ENCODE data around the gene UBAC1. TPM values are rescaled to one million over a fixed set of nuclear protein-coding genes. Genes with fewer than 3 reads are reported as not detected.

Gene UBAC1
- polyA plus RNA-seq, 1 of the 3 experiments (the other 2 are of a cell fraction) = 67.7 TPM

DNA sequence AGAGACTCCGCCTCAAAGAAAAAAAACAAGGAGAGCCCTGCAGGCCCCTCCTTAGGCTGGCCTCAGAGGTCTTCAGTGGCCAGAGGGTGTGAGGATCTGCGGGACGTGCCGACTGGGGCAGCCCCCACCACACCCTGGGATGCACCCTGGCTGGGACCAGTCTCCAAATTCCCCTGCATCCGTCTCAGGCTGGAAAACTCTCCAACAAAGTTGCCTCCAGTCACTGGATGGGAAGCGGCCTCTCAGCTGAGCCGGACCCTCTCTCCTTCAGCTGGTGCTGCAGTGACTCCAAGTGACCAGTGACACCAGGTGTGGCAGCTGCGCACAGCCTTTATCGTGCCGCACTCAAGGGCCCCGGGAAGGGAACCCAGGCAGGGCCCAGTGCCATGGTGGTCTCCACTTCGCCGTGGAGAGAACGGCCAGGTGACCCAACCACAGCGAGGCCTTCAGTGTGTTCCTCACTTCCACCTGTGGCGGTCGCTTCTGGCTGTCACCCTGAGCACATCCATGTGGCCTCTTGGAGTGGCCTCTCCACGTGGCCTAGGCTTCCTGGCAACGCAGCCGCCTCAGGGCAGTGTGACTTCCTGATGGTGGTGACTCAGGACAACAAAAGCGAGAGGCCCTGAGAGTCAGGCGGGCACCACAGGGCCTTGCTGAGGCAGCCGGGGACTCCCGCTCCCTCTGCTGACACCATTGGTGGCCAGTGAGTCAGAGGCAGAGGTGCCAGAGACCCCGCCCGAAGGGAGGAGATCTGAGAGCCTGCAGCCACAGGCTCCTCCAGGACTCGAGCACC is 34.6 kb downstream of the UBAC1 start:
- Histone ChIP-seq H3K27ac (ENCODE audit: low read depth in 2 of 2, low read length in 1 of 2) (no peak overlapping the region), H3K9ac (no peak overlapping the region), H3K4me3 (ENCODE audit: low read depth in 2 of 2, low read length in 1 of 2) (no peak overlapping the region), H4K20me1 (ENCODE audit: insufficient read depth) (no peaks in the 10 kb centered on the region), H3K9me3 (no peaks in the 10 kb centered on the region), H3K4me2 (no peak overlapping the region), H3K36me3 (replicated peaks in 1 of 2; ENCODE audit: control insufficient read depth in 1 of 2, insufficient read depth in 2 of 2, low read length in 1 of 2) (peaks cover 0 to 10% of the 10 kb centered on the region in 2 experiments), H2AFZ (ENCODE audit: low read depth) (no peak overlapping the region), H3K9me2 (no peaks in the 10 kb centered on the region), H3K27me3 (ENCODE audit: insufficient read depth) (no peaks in the 10 kb centered on the region), H3K4me1 (ENCODE audit: control insufficient read depth in 1 of 2, insufficient read depth in 2 of 2, low read depth in 1 of 2, low read length in 1 of 2) (no peaks in the 10 kb centered on the region), H3F3A (replicated peaks; ENCODE audit: insufficient read depth) (no peaks in the 10 kb centered on the region), H3K79me2 (ENCODE audit: insufficient read depth) (no peaks in the 10 kb centered on the region)
- no peak for DNase-seq
- 57% methylated on average over 4 of the region's 27 CpGs for WGBS (ENCODE audit: low lambda C conversion rate)
- ChIA-PET POLR2A (no interaction called here), CTCF (no interaction called here)
- no peak for TF ChIP-seq YY1 (IDR thresholded peaks at IDR 0.05; ENCODE audit: low read depth)

DNA sequence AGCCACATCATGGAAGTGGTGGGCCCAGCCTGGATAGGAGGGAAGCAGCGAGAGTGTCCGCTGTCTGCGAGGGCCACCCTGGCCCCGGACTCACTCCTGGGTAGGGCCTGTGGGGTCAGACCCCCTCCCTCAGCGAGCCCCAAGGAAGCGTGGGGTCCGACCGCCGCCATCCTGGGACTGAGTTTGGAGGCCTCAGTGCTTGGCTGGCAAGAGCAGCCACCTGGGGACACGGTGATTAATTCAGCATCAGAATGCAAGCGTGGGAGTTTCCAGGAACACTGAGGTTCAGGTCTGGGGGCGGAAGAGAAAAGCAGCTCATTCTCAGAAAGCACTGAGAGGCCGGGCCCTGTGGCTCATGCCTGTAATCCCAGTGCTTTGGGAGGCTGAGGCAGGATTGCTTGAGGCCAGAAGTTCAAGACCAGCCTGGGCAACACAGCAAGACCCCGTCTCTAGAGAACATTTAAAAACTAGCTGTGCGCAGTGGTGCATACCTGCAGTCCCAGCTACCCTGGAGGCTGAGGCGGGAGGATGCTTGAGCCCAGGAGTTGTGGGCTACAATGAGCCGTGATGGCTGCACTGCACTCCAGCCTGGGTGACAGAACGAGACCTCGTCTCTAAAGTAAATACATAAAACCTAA is 35.6 kb downstream of the UBAC1 start:
- no peaks in the 10 kb centered on the region for H4K20me1 ChIP-seq (ENCODE audit: insufficient read depth)
- H3K9me3 ChIP-seq = no peaks in the 10 kb centered on the region
- no peaks in the 10 kb centered on the region for H3K4me1 ChIP-seq (ENCODE audit: control insufficient read depth in 1 of 2, insufficient read depth in 2 of 2, low read depth in 1 of 2, low read length in 1 of 2)
- ChIA-PET POLR2A (no interaction called here), CTCF (interaction anchor here (0.6 to 0.8 kb wide), 2 partner anchors 62 to 84 kb away, joined by 3 read pairs; no protein-coding TSS in a partner anchor)
- H3F3A ChIP-seq (replicated peaks; ENCODE audit: insufficient read depth) = no peaks in the 10 kb centered on the region
- H2AFZ ChIP-seq (ENCODE audit: low read depth) = no peak overlapping the region
- no peak for DNase-seq
- no peaks in the 10 kb centered on the region for H3K79me2 ChIP-seq (ENCODE audit: insufficient read depth)
- no peak overlapping the region for H3K4me3 ChIP-seq (ENCODE audit: low read depth in 2 of 2, low read length in 1 of 2)
- H3K4me2 ChIP-seq = no peak overlapping the region
- no peaks in the 10 kb centered on the region for H3K27me3 ChIP-seq (ENCODE audit: insufficient read depth)
- H3K9me2 ChIP-seq = no peaks in the 10 kb centered on the region
- no peak overlapping the region for H3K9ac ChIP-seq
- peaks cover 0 to 2% of the 10 kb centered on the region in 2 experiments for H3K36me3 ChIP-seq (replicated peaks in 1 of 2; ENCODE audit: control insufficient read depth in 1 of 2, insufficient read depth in 2 of 2, low read length in 1 of 2)
- H3K27ac ChIP-seq (ENCODE audit: low read depth in 2 of 2, low read length in 1 of 2) = no peak overlapping the region
- WGBS (ENCODE audit: low lambda C conversion rate) = 99% methylated on average over 12 of the region's 19 CpGs
- TF ChIP-seq EP300 (IDR thresholded peaks at IDR 0.05; ENCODE audit: borderline replicate concordance in 1 of 2, low read depth in 1 of 2, low read length in 1 of 2) = no peak
- no peak for TF ChIP-seq GABPA (IDR thresholded peaks at IDR 0.05; ENCODE audit: low read depth)
- TF ChIP-seq FOXM1 (IDR thresholded peaks at IDR 0.05; ENCODE audit: low read depth) = no peak
- TF ChIP-seq, protein P1, sequence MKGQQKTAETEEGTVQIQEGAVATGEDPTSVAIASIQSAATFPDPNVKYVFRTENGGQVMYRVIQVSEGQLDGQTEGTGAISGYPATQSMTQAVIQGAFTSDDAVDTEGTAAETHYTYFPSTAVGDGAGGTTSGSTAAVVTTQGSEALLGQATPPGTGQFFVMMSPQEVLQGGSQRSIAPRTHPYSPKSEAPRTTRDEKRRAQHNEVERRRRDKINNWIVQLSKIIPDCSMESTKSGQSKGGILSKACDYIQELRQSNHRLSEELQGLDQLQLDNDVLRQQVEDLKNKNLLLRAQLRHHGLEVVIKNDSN (IDR thresholded peaks at IDR 0.05; ENCODE audit: borderline replicate concordance, low read depth) = no peak
- TF ChIP-seq RXRA (IDR thresholded peaks at IDR 0.05; ENCODE audit: borderline replicate concordance, low read depth) = no peak
- TF ChIP-seq, protein P2, sequence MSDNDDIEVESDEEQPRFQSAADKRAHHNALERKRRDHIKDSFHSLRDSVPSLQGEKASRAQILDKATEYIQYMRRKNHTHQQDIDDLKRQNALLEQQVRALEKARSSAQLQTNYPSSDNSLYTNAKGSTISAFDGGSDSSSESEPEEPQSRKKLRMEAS (IDR thresholded peaks at IDR 0.05; ENCODE audit: low read depth) = no peak
- no peak for TF ChIP-seq NFIC (IDR thresholded peaks at IDR 0.05; ENCODE audit: borderline replicate concordance)
- TF ChIP-seq SMC3 (IDR thresholded peaks at IDR 0.05; ENCODE audit: low read depth, low read length) = no peak
- TF ChIP-seq, protein P3, sequence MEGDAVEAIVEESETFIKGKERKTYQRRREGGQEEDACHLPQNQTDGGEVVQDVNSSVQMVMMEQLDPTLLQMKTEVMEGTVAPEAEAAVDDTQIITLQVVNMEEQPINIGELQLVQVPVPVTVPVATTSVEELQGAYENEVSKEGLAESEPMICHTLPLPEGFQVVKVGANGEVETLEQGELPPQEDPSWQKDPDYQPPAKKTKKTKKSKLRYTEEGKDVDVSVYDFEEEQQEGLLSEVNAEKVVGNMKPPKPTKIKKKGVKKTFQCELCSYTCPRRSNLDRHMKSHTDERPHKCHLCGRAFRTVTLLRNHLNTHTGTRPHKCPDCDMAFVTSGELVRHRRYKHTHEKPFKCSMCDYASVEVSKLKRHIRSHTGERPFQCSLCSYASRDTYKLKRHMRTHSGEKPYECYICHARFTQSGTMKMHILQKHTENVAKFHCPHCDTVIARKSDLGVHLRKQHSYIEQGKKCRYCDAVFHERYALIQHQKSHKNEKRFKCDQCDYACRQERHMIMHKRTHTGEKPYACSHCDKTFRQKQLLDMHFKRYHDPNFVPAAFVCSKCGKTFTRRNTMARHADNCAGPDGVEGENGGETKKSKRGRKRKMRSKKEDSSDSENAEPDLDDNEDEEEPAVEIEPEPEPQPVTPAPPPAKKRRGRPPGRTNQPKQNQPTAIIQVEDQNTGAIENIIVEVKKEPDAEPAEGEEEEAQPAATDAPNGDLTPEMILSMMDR (IDR thresholded peaks at IDR 0.05) = no peak
- TF ChIP-seq TAF1 (IDR thresholded peaks at IDR 0.05; ENCODE audit: borderline replicate concordance, low read depth, low read length) = no peak
- no peak for TF ChIP-seq GATA2 (CRISPR knock-in tag; IDR thresholded peaks at IDR 0.05)
- TF ChIP-seq FOSL2 (IDR thresholded peaks at IDR 0.05; ENCODE audit: borderline replicate concordance, low read depth) = no peak

All from SK-N-SH (cell line).